CD4-positive, alpha-beta T cell (primary cell): ENCODE measurements around the gene THADA. TPM values are rescaled to one million over a fixed set of nuclear protein-coding genes. Genes with fewer than 3 reads are reported as not detected.
A peak's percentile ranks its signal among the peaks of the same experiment; 100 is the strongest.

ENCODE experiments used
- ATAC-seq: fragments of 200-7000 bp; cut with Tn5 transposase; one replicate; pipeline ENCODE4 v1.10.0; 2022; ENCODE audit warnings: mild to moderate bottlenecking; ENCODE audit not compliant: poor library complexity
- CTCF ChIA-PET: fragments of 350-600 bp; sonication (Branson Sonifier 250); formaldehyde crosslinking; loops from one replicate; lab custom pipeline; 2021; ENCODE audit warnings: antibody characterized with exemption, inconsistent platforms; lab: Charles Lee
- POLR2A ChIA-PET: fragments of 350-600 bp; sonication (Branson Sonifier 250); formaldehyde crosslinking; loops from one replicate; lab custom pipeline; 2021; ENCODE audit warnings: antibody characterized with exemption, inconsistent platforms; lab: Charles Lee
- DNase-seq, 14 experiments: peaks; one replicate each; pipeline ENCODE4 v3.0.0-alpha.2; 2013 to 2020; ENCODE audit warnings: mixed read lengths in 2 of 14
- H3K27ac ChIP-seq, 2 donors: one replicate each; pipeline versions ENCODE4 v1.5.1 to v1.7.0; 2013; ENCODE audit warnings: low read length in 2 of 2, low read depth in 1 of 2, mild to moderate bottlenecking in 1 of 2
- H3K27me3 ChIP-seq, 2 experiments: 1 replicate in 1 of 2; 2 replicates in 1 of 2; pipeline versions ENCODE4 v1.6.1 to v1.7.0; 2013; ENCODE audit warnings: low read length in 2 of 2, control low read depth in 1 of 2, mild to moderate bottlenecking in 1 of 2, moderate library complexity in 1 of 2; ENCODE audit not compliant: insufficient read depth in 2 of 2, control insufficient read depth in 1 of 2
- H3K36me3 ChIP-seq: one replicate; pipeline ENCODE4 v1.6.1; 2013; ENCODE audit warnings: low read length, control low read depth; ENCODE audit not compliant: insufficient read depth
- H3K4me1 ChIP-seq: one replicate; pipeline ENCODE4 v1.6.1; 2013; ENCODE audit warnings: low read length, control low read depth; ENCODE audit not compliant: insufficient read depth
- H3K4me3 ChIP-seq: one replicate; pipeline ENCODE4 v1.5.1; 2013; ENCODE audit warnings: mild to moderate bottlenecking, low read length, moderate library complexity
- H3K9me3 ChIP-seq, 2 experiments: 1 replicate in 1 of 2; 2 replicates in 1 of 2; pipeline versions ENCODE4 v1.6.1 to v1.7.0; 2013; ENCODE audit warnings: low read length in 2 of 2, mild to moderate bottlenecking in 2 of 2, control low read depth in 1 of 2, moderate library complexity in 1 of 2; ENCODE audit not compliant: control insufficient read depth in 1 of 2, insufficient read depth in 1 of 2
- H3K27ac Mint-ChIP-seq: one replicate; pipeline ENCODE4 v1.8.0; 2020; ENCODE audit warnings: mixed read lengths
- H3K27me3 Mint-ChIP-seq: one replicate; pipeline ENCODE4 v1.8.0; 2021; ENCODE audit warnings: mixed read lengths
- H3K36me3 Mint-ChIP-seq: one replicate; pipeline ENCODE4 v1.8.0; 2021; ENCODE audit warnings: low read depth, mixed read lengths
- H3K4me1 Mint-ChIP-seq: one replicate; pipeline ENCODE4 v1.8.0; 2021; ENCODE audit warnings: low read depth, mixed read lengths
- H3K4me3 Mint-ChIP-seq: one replicate; pipeline ENCODE4 v1.8.0; 2020; ENCODE audit warnings: mild to moderate bottlenecking, mixed read lengths
- H3K9me3 Mint-ChIP-seq: one replicate; pipeline ENCODE4 v1.8.0; 2020; ENCODE audit warnings: mixed read lengths
- CTCF ChIP-seq: fragments of 200-600 bp; IDR thresholded peaks from one replicate; pipeline ENCODE4 v1.8.0; 2022; ENCODE audit warnings: antibody characterized with exemption, mild to moderate bottlenecking
- intact Hi-C, 2 experiments: fragments of 100-400 bp; cut with DNase I in 1 of 2; cut with micrococcal nuclease in 1 of 2; formaldehyde crosslinking; loops; one replicate each; pipeline versions ENCODE4 v1.15.1 to v1.9.0; 2023 to 2025; cut with DNase I, micrococcal nuclease
- total RNA-seq, 174 experiments: library from RNA in 2 of 174; stranded (reverse) in 2 of 174; gene quantifications; one replicate each; pipeline ENCODE4 v1.2.3 and lab custom pipeline; 2021 to 2026

Gene THADA
- total RNA-seq, 2 experiments from 2014 or later = 29.3 to 32.9 TPM

DNA sequence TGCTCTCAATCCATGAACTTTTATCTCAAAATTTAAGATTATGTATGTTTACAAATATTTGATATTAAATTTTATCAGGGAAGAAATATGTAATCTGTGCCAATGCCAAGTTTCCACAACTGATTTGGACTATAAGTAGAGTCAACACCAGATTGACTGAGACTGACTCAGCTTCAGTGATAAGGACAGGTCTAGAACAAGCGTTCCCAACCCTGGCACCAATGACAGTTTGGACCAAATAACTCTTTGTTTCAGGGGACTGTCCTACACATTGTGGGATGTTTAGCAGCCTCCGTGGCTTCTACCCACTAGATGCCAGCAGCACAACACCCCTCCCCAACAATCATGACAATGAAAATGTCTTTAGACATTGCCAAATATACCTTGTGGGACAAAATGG is 165.3 kb downstream of the THADA start:
- no peak overlapping the region for H3K4me3 ChIP-seq
- H3K4me1 Mint-ChIP-seq = peaks cover 20% of the 10 kb centered on the region
- ATAC-seq (no peak), DNase-seq (no peak)
- no peak overlapping the region for H3K4me3 Mint-ChIP-seq
- POLR2A ChIA-PET = no interaction called here
- H3K36me3 Mint-ChIP-seq = peaks cover 38% of the 10 kb centered on the region
- H3K4me1 ChIP-seq = peaks cover 9% of the 10 kb centered on the region
- H3K36me3 ChIP-seq = peaks cover 5% of the 10 kb centered on the region
- no peak overlapping the region for H3K27ac Mint-ChIP-seq
- CTCF ChIA-PET = no interaction called here
- H3K9me3 ChIP-seq = no peaks in the 10 kb centered on the region
- H3K9me3 Mint-ChIP-seq = no peaks in the 10 kb centered on the region
- no peaks in the 10 kb centered on the region for H3K27me3 ChIP-seq
- intact Hi-C loops = no loop called here
- no peak overlapping the region for H3K27ac ChIP-seq
- TF ChIP-seq CTCF = no peak
- no peaks in the 10 kb centered on the region for H3K27me3 Mint-ChIP-seq

GRCh38 chr2:43429369-43429768 is 166.5 kb downstream of the THADA start:
- H3K36me3 Mint-ChIP-seq = peaks cover 42% of the 10 kb centered on the region
- POLR2A ChIA-PET = no interaction called here

DNA sequence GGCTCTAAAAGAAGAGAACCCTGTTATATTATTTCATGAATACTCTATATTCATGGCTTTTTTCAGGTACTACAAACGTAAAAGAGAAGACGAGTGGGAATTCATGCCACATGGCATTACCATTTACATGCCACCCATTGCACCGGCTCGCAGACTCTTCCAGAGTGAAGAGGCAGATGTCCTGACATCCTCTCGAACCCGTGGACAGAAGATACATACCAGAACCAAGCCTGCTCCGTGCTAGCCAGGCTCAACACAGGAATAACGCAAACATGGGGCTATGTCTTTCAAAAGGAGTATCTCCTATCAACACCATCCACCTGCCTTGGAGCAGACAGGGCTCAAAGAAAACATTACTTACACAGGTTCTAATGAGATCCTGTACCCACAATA is 168.8 kb downstream of the THADA start:
- H3K36me3 Mint-ChIP-seq = peaks cover 46% of the 10 kb centered on the region
- ATAC-seq = no peak
- H3K4me1 ChIP-seq = peaks cover 22% of the 10 kb centered on the region
- H3K27me3 ChIP-seq = no peaks in the 10 kb centered on the region
- DNase-seq = no peak
- ChIA-PET POLR2A (interaction anchor here (0.5 to 1.5 kb wide), 4 partner anchors 22 to 200 kb away, joined by 3 to 4 read pairs (median 3); no protein-coding TSS in a partner anchor), CTCF (interaction anchor here (0.6 kb wide), 1 partner anchor 150 kb away, joined by 3 read pairs; no protein-coding TSS in a partner anchor)
- H3K27ac ChIP-seq = peak overlapping the region in 1 of 2 donors; percentile 51
- H3K27ac Mint-ChIP-seq = peak overlapping the region; percentile 81
- peaks cover 2% of the 10 kb centered on the region for H3K36me3 ChIP-seq
- H3K4me1 Mint-ChIP-seq = peaks cover 35% of the 10 kb centered on the region
- H3K9me3 Mint-ChIP-seq = no peaks in the 10 kb centered on the region
- intact Hi-C loops = no loop called here
- TF ChIP-seq CTCF = no peak
- no peaks in the 10 kb centered on the region for H3K9me3 ChIP-seq
- no peaks in the 10 kb centered on the region for H3K27me3 Mint-ChIP-seq
- H3K4me3 Mint-ChIP-seq = no peak overlapping the region
- no peak overlapping the region for H3K4me3 ChIP-seq

More at GRCh38 chr2:43429369-43429768, 166.5 kb downstream of the THADA start:
- TF ChIP-seq CTCF = no peak
- no peak overlapping the region for H3K4me3 Mint-ChIP-seq
- H3K9me3 Mint-ChIP-seq = no peaks in the 10 kb centered on the region
- H3K36me3 ChIP-seq = peaks cover 5% of the 10 kb centered on the region
- CTCF ChIA-PET = no interaction called here
- H3K27me3 Mint-ChIP-seq = no peaks in the 10 kb centered on the region
- no peak overlapping the region for H3K27ac Mint-ChIP-seq
- no peak overlapping the region for H3K27ac ChIP-seq
- H3K27me3 ChIP-seq = no peaks in the 10 kb centered on the region
- peaks cover 31% of the 10 kb centered on the region for H3K4me1 Mint-ChIP-seq
- no peaks in the 10 kb centered on the region for H3K9me3 ChIP-seq
- peaks cover 19% of the 10 kb centered on the region for H3K4me1 ChIP-seq
- DNase-seq = no peak
- H3K4me3 ChIP-seq = no peak overlapping the region
- intact Hi-C loops = no loop called here
- ATAC-seq = no peak
